ENCODE results near the gene NKX3-2. TPM values are rescaled to one million over a fixed set of nuclear protein-coding genes. Genes with fewer than 3 reads are reported as not detected.

Gene NKX3-2
- total and polyA plus RNA-seq, 3 experiments from 2014 or later: not detected

- Mint-ChIP-seq H3K4me3 (no peak overlapping the region), H3K27ac (no peak overlapping the region), H3K27me3 (peaks cover 13 to 33% of the 10 kb centered on the region in 2 donors), H3K9me3 (no peaks in the 10 kb centered on the region), H3K4me1 (no peaks in the 10 kb centered on the region), H3K36me3 (no peaks in the 10 kb centered on the region)
- Histone ChIP-seq H3K4me1 (ENCODE audit: insufficient read depth, low read length) (no peaks in the 10 kb centered on the region), H3K36me3 (ENCODE audit: insufficient read depth, low read length) (no peaks in the 10 kb centered on the region), H3K27me3 (ENCODE audit: insufficient read depth, low read length, poor library complexity, severe bottlenecking) (no peaks in the 10 kb centered on the region), H3K4me3 (ENCODE audit: low read length) (no peak overlapping the region), H3K9me3 (ENCODE audit: low read length) (no peaks in the 10 kb centered on the region), H3K27ac (ENCODE audit: low read depth, low read length) (no peak overlapping the region)
- DNase-seq: no peak
- CTCF ChIA-PET: no interaction called here
- POLR2A ChIA-PET: interaction anchor here (0.6 kb wide), 1 partner anchor 14 kb away, joined by 4 read pairs; no protein-coding TSS in a partner anchor
These were observed 39.9 kb downstream of the NKX3-2 start for GRCh38 chr4:13504374-13504773.

- Mint-ChIP-seq H3K9me3 (peaks cover 0 to 7% (median 5%) of the 10 kb centered on the region in 5 donors), H3K27me3 (peaks cover 28 to 55% of the 10 kb centered on the region in 2 donors), H3K4me1 (no peaks in the 10 kb centered on the region), H3K27ac (no peak overlapping the region), H3K4me3 (no peak overlapping the region), H3K36me3 (no peaks in the 10 kb centered on the region)
- Histone ChIP-seq H3K27ac (ENCODE audit: low read depth, low read length) (no peak overlapping the region), H3K9me3 (ENCODE audit: low read length) (no peaks in the 10 kb centered on the region), H3K4me3 (ENCODE audit: low read length) (no peak overlapping the region), H3K36me3 (ENCODE audit: insufficient read depth, low read length) (no peaks in the 10 kb centered on the region), H3K27me3 (ENCODE audit: insufficient read depth, low read length, poor library complexity, severe bottlenecking) (no peaks in the 10 kb centered on the region), H3K4me1 (ENCODE audit: insufficient read depth, low read length) (no peaks in the 10 kb centered on the region)
- ChIA-PET POLR2A (no interaction called here), CTCF (no interaction called here)
- no peak for DNase-seq
These were observed 45.8 kb downstream of the NKX3-2 start for GRCh38 chr4:13498469-13498868.

GRCh38 chr4:13496605-13497004 lies 47.7 kb downstream of the NKX3-2 start:
- H3K4me1 Mint-ChIP-seq: no peaks in the 10 kb centered on the region
- Histone ChIP-seq H3K4me1 (ENCODE audit: insufficient read depth, low read length) (no peaks in the 10 kb centered on the region), H3K27me3 (ENCODE audit: insufficient read depth, low read length, poor library complexity, severe bottlenecking) (no peaks in the 10 kb centered on the region), H3K27ac (ENCODE audit: low read depth, low read length) (no peak overlapping the region), H3K9me3 (ENCODE audit: low read length) (no peaks in the 10 kb centered on the region), H3K4me3 (ENCODE audit: low read length) (no peak overlapping the region), H3K36me3 (ENCODE audit: insufficient read depth, low read length) (no peaks in the 10 kb centered on the region)
- H3K36me3 Mint-ChIP-seq: no peaks in the 10 kb centered on the region
- ChIA-PET POLR2A (no interaction called here), CTCF (no interaction called here)
- no peak overlapping the region for H3K4me3 Mint-ChIP-seq
- no peak for DNase-seq
- peaks cover 23 to 59% of the 10 kb centered on the region in 2 donors for H3K27me3 Mint-ChIP-seq
- no peak overlapping the region for H3K27ac Mint-ChIP-seq
- peaks cover 0 to 7% (median 5%) of the 10 kb centered on the region in 5 donors for H3K9me3 Mint-ChIP-seq

GRCh38 chr4:13495753-13496152 lies 48.6 kb downstream of the NKX3-2 start:
- H3K36me3 Mint-ChIP-seq: no peaks in the 10 kb centered on the region
- H3K27me3 Mint-ChIP-seq: peaks cover 21 to 58% of the 10 kb centered on the region in 2 donors

GRCh38 chr4:13493793-13494192 lies 50.5 kb downstream of the NKX3-2 start:
- Mint-ChIP-seq H3K9me3 (peaks cover 0 to 7% (median 5%) of the 10 kb centered on the region in 5 donors), H3K36me3 (no peaks in the 10 kb centered on the region), H3K4me3 (no peak overlapping the region), H3K27ac (no peak overlapping the region), H3K4me1 (no peaks in the 10 kb centered on the region), H3K27me3 (peaks cover 21 to 60% of the 10 kb centered on the region in 2 donors)
- ChIA-PET POLR2A (no interaction called here), CTCF (no interaction called here)
- H3K36me3 ChIP-seq (ENCODE audit: insufficient read depth, low read length): no peaks in the 10 kb centered on the region
- no peak for DNase-seq
- no peaks in the 10 kb centered on the region for H3K27me3 ChIP-seq (ENCODE audit: insufficient read depth, low read length, poor library complexity, severe bottlenecking)
- H3K4me1 ChIP-seq (ENCODE audit: insufficient read depth, low read length): no peaks in the 10 kb centered on the region
- H3K9me3 ChIP-seq (ENCODE audit: low read length): no peaks in the 10 kb centered on the region
- H3K4me3 ChIP-seq (ENCODE audit: low read length): no peak overlapping the region
- H3K27ac ChIP-seq (ENCODE audit: low read depth, low read length): no peak overlapping the region

More at GRCh38 chr4:13495753-13496152, 48.6 kb downstream of the NKX3-2 start:
- ChIA-PET CTCF (no interaction called here), POLR2A (no interaction called here)
- Histone ChIP-seq H3K36me3 (ENCODE audit: insufficient read depth, low read length) (no peaks in the 10 kb centered on the region), H3K4me3 (ENCODE audit: low read length) (no peak overlapping the region), H3K27me3 (ENCODE audit: insufficient read depth, low read length, poor library complexity, severe bottlenecking) (no peaks in the 10 kb centered on the region), H3K9me3 (ENCODE audit: low read length) (no peaks in the 10 kb centered on the region), H3K4me1 (ENCODE audit: insufficient read depth, low read length) (no peaks in the 10 kb centered on the region), H3K27ac (ENCODE audit: low read depth, low read length) (no peak overlapping the region)
- DNase-seq: no peak
- peaks cover 0 to 7% (median 5%) of the 10 kb centered on the region in 5 donors for H3K9me3 Mint-ChIP-seq
- H3K4me1 Mint-ChIP-seq: no peaks in the 10 kb centered on the region
- no peak overlapping the region for H3K4me3 Mint-ChIP-seq
- H3K27ac Mint-ChIP-seq: no peak overlapping the region

- no peaks in the 10 kb centered on the region for H3K36me3 ChIP-seq (ENCODE audit: insufficient read depth, low read length)
- Mint-ChIP-seq H3K27me3 (peaks cover 30 to 62% of the 10 kb centered on the region in 2 donors), H3K27ac (no peak overlapping the region), H3K9me3 (peaks cover 0 to 7% (median 5%) of the 10 kb centered on the region in 5 donors), H3K36me3 (no peaks in the 10 kb centered on the region), H3K4me1 (no peaks in the 10 kb centered on the region), H3K4me3 (no peak overlapping the region)
- H3K4me1 ChIP-seq (ENCODE audit: insufficient read depth, low read length): no peaks in the 10 kb centered on the region
- H3K9me3 ChIP-seq (ENCODE audit: low read length): no peaks in the 10 kb centered on the region
- CTCF ChIA-PET: no interaction called here
- H3K27me3 ChIP-seq (ENCODE audit: insufficient read depth, low read length, poor library complexity, severe bottlenecking): peaks cover 3% of the 10 kb centered on the region
- POLR2A ChIA-PET: no interaction called here
- H3K4me3 ChIP-seq (ENCODE audit: low read length): no peak overlapping the region
- no peak for DNase-seq
- no peak overlapping the region for H3K27ac ChIP-seq (ENCODE audit: low read depth, low read length)
These were observed 51.6 kb downstream of the NKX3-2 start for GRCh38 chr4:13492747-13493146.

Other genes starting within 250 kb of the NKX3-2 start
- 10 to 100 TPM; 16.5 to 17.3 TPM for gene RAB28, start 60.2 kb downstream of the NKX3-2 start, total RNA-seq
- gene RAB28, start 60.2 kb downstream of the NKX3-2 start, polyA plus RNA-seq: 19.5 TPM
- gene BOD1L1, start 83.2 kb upstream of the NKX3-2 start, total RNA-seq: 10 to 100 TPM; 35.1 to 37.1 TPM
- gene BOD1L1, start 83.2 kb upstream of the NKX3-2 start, polyA plus RNA-seq: 6.4 TPM

Data from CD8-positive, alpha-beta memory T cell (primary cell).